Gastroesophageal sphincter (tissue), 3 donors: ENCODE data around the gene MSANTD1.

Source experiments
- POLR2A ChIP-seq, 2 donors: fragments of 450-650 bp; IDR thresholded peaks; one replicate each; pipeline ENCODE4 v1.6.1; 2017; ENCODE audit warnings: antibody characterized with exemption in 2 of 2, mild to moderate bottlenecking in 2 of 2, moderate library complexity in 1 of 2
- POLR2AphosphoS5 ChIP-seq: sonication (generic); formaldehyde crosslinking; IDR thresholded peaks from one replicate; pipeline ENCODE4 v1.6.1; 2017; ENCODE audit warnings: antibody characterized with exemption
- TF ChIP-seq, protein P1 (sequence below), 4 experiments: fragments of 200-600 bp in 2 of 4; fragments of 450-650 bp in 2 of 4; sonication (generic) in 1 of 4; IDR thresholded peaks; one replicate each; pipeline ENCODE4 v1.5.1; 2017 to 2019; ENCODE audit warnings: antibody characterized with exemption in 4 of 4, mild to moderate bottlenecking in 2 of 4, moderate library complexity in 2 of 4

DNA sequence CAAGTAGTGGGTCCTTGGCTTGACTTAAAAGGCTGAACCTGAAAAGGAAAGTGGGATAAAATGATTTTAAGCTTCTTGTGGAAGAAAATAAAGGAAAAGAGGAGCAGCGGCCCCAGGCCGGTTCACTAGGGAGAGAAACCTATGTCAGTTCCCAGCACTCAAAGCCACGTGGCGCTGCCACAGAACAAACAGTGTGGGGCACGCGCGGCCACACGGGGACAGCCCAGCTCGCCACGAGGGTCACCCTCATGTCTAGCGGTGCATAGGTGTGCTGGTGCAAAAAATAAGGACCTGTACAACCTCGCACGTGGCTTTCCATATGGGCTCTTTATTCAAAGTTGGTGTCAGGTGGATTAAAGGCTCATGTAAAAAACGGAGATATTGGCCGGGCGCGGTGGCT is 17.1 kb downstream of the MSANTD1 start:
- TF ChIP-seq, protein P1, sequence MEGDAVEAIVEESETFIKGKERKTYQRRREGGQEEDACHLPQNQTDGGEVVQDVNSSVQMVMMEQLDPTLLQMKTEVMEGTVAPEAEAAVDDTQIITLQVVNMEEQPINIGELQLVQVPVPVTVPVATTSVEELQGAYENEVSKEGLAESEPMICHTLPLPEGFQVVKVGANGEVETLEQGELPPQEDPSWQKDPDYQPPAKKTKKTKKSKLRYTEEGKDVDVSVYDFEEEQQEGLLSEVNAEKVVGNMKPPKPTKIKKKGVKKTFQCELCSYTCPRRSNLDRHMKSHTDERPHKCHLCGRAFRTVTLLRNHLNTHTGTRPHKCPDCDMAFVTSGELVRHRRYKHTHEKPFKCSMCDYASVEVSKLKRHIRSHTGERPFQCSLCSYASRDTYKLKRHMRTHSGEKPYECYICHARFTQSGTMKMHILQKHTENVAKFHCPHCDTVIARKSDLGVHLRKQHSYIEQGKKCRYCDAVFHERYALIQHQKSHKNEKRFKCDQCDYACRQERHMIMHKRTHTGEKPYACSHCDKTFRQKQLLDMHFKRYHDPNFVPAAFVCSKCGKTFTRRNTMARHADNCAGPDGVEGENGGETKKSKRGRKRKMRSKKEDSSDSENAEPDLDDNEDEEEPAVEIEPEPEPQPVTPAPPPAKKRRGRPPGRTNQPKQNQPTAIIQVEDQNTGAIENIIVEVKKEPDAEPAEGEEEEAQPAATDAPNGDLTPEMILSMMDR (IDR thresholded peaks at IDR 0.05), result no peak
- TF ChIP-seq POLR2A (IDR thresholded peaks at IDR 0.05) (no peak), POLR2AphosphoS5 (no peak)
